Ureter (tissue), 1 donor: ENCODE data around the gene ABHD2. TPM values are rescaled to one million over a fixed set of nuclear protein-coding genes. Genes with fewer than 3 reads are reported as not detected.

Experiments
- DNase-seq: peaks from one replicate; pipeline ENCODE4 v3.0.0-alpha.2; 2020; ENCODE audit warnings: low spot score
- total RNA-seq: library from RNA; stranded (reverse); gene quantifications from one replicate; pipeline ENCODE4 v1.2.4, GENCODE V29; 2023
- donor health status: DM: yes; HTN: yes; CAD: no.

ABHD2 gene
- total RNA-seq, 1 donor from 2014 or later = 134 TPM

GRCh38 chr15:89167267-89168176, 79.3 kb downstream of the ABHD2 start:
- no peak for DNase-seq

DNA sequence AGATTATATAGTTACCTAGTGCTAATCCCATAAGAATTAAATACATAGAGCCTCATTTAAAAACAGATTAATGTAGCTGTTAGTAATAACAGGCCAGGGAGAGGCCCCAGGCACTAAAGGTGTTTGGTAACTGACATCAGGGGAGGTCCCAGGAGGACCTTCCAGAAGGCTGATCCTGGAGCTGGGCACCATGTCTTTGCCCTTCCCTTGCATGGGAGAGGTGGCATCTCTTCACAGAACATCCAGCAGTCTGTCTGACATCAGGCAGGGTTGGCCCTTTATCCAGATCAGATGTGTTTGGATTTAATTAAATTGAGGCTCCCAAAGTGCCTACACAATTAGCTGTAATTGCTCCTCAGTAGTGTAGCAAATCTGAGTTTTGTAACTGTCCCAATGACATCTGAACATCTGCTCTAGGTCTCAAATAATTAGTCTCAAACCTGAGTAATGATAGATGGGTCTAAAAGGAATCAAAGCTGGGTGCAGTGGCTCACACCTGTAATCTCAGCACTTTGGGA, 80.1 kb downstream of the ABHD2 start:
- DNase-seq = no peak

DNA sequence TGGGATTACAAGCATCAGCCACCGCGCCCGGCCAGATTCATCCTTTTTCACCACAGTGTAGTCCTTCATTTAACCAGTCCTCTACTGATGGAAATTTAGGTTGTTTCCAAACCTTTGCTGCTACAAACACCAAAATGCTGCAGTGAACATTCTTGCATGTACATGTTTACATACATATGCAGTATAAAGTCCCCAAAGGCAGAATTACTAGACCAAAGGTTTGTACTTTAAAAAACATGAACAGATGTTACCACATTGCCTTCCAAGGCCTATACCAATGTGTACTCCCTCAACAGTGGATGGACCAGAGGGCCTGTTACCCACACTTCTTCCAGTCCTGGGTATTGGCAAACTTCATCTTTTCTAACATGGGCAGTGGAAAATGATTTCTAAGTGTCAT, 82.1 kb downstream of the ABHD2 start:
- no peak for DNase-seq

DNA sequence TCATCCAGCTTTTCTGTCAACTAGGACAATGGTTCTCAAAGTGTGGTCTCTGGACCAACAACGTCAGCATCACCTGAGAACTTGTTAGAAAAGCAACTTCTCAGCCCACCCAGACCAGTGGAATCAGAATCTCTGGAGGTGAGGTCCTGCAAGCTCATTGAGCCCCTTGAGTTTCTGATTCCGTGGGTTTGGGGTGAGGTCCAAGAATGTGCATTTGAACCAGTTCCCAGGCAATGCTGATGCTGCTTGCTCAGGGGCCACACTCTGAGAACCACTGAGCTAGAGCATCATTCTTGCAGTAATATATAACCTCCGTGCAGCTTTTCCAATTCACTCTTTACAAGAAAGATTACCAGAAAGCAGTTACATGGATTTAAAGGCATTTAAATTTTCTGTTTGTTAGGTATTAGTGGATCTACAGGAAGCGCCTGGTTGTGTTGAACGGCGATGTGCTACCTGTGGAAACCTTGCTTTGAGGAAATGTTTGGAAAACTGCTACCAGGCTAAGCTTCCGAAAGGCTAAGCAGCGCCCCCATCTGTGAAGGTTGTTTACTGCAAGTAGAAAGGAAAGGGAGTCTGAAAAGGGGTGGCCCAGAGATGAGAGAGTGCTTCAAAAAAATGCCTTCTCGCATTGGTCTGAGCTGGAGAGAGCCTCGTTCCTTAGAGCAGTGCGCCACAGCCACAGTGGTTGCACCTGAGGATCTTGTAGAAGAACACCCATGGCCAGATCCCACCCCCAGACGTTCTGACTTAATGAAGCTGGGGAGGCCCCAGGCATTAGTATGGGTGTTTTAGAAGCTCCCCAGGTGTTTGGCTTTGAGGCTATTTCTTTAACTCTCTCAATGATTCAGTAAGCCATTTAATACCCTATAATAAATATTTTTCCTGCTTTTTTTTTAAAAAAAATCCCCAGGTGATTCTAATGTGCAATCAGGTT, 83.1 kb downstream of the ABHD2 start:
- no peak for DNase-seq

- DNase-seq = no peak
Measured at GRCh38 chr15:89172921-89173320, 84.7 kb downstream of the ABHD2 start.

DNA sequence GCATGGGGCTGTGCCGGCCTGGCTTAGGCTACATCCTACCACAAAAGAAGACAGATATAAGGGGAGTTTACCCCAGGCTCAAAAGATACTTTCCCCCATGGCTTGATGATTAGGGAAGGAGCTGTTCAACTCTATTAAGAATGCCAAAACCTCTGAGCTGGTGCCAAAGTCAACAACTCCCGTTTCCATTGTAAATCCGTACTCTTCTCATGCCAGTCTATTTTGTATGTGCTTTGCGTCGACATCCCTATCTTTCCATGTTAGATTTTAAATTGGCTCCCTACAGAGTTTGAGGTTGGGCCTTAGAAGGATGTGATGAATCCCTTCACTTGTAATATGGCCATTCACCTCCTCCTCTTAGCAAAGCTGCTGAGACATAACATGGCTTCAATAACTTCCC, 86.2 kb downstream of the ABHD2 start:
- no peak for DNase-seq

- no peak for DNase-seq
Measured at GRCh38 chr15:89175617-89176191, 87.4 kb downstream of the ABHD2 start.

- no peak for DNase-seq
Measured at GRCh38 chr15:89177116-89177515, 88.9 kb downstream of the ABHD2 start.

DNA sequence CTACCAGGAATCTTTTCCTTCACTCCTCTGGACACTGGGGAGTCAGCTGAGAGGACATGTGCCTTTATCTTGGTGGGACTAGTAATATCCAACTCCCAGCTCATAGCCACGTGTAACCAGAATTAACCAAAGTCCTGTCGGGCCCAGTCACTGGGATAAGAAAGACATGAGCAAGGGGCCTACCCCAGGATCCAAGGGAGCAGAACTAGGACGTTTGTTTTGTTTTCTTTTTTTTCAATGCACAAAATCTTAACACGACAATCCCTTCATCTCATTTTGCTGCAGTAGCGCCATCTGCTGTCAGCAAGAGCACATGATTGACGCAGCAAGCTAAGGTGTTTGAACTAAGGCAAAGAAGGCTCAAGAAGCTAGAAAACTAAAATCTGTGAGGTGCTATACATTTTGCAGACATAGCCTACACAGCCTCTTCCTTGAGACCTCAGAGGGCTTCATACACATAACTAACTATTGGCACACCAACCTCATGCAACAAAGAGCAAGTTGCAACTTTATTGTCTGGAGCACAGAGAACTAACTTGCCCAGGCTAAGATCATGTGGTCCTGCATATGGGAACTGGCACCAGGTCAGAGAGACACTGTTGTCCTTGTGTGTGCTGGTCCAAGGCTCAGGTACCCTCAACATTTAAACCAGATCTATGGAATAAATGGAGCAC, 89.5 kb downstream of the ABHD2 start:
- DNase-seq = peak; percentile 62

DNA sequence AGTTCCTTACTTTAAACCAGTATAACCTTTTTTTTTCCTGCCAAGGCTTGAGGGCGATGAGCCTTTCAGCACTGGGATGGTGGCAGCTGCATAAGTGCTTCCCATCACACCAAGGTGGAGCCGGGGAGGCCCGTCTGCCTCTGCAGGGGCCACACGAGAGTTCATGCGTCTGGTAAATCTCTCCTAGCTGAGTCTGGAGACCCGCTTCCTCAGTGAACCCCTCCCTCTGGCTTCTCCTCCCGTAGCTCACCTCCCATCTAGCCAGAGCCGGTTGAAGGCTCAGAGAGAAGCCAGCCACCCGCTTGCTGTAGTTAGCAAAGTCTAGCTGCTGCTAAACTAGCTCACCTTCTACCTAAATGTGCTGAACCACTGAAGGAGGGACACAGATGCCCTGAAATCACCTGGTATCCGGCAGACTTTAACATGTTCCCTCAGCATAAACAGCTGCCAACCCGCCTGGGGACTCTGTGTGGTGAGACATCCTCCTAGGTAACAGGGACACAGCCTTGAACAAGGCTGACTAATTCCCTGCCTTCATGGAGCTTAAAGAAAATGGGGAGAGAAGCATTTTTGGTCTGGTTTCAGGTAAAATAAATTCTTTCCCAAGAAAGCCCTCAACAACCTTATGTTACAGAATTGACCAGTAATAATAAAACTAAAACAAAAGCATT, 90.2 kb downstream of the ABHD2 start:
- DNase-seq = peak; percentile 25

GRCh38 chr15:89179966-89180875, 92.0 kb downstream of the ABHD2 start:
- no peak for DNase-seq

DNA sequence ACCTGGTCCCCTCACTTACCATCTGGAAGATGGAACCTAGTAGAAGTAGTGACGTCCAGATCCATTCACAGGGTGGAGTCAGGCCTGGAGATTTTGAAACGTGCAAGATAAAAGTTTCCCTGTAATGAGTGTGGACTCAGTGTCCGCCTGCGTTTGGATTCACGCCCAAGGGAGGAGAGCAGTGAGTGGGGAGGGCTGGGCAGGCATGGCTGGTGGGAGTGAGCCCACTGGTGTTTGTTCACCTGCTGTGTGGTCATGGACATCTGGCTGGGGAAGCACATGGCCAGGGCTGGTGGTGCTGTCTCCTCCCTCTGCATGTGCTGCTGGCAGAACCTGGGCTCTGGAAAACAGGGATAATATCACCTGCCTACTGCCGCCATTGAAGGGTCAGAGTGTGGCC, 96.1 kb downstream of the ABHD2 start:
- DNase-seq = no peak

GRCh38 chr15:89184886-89185526, 96.8 kb downstream of the ABHD2 start:
- no peak for DNase-seq

GRCh38 chr15:89186803-89187202, 98.5 kb downstream of the ABHD2 start:
- no peak for DNase-seq

DNA sequence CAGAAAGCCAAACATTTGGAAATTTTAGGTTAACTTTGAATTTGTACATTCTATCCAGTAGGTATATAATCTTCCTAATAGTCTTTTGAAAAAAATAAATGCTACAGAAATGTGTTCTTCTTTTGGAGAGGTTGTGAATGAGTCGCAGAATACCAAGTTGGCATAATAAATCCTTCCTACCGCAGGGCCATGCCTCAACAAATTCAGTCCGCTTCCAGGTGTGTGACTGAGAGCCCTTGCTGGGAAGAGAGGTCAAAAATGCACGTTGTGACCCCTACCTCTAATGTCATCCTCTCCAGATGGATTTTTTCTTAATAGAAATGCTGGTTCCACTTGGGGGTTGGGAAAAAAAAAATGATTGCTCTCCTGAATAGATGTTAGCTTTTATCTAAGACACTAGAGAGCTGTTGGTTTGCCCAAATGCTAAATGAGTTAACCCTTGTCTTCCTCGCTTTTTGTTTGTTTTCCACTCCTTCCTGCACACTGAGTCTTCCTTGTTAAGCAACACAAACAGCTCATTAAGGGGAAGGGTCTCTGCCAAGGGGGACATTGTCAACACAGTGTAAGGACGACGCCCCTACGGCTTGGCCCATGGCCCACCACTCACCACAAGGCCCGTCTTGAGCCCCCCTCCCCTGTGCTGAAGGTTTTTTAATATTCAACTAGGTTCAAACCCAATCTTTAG, 99.2 kb downstream of the ABHD2 start:
- DNase-seq = no peak

- no peak for DNase-seq
Measured at GRCh38 chr15:89187986-89188514, 99.8 kb downstream of the ABHD2 start.

GRCh38 chr15:89192136-89192535, 103.9 kb downstream of the ABHD2 start:
- no peak for DNase-seq

DNA sequence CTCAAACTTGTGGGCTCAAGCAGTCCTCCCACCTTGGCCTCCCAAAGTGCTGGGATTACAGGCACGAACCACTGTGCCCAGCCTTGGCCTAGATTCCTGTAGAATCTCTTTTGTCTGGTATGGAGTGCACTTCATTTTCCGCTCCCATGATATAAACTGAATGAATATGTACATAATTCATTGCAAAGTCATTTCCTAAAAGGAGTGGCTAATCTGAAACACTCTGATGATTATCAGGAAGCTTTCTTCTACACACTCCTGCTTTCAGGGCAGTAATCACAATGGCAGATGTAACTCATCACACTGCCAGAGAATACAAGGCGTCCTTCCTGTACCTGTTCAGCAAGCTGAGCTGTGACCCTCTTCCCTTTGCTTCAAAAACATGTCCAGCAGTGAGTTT, 104.5 kb downstream of the ABHD2 start:
- no peak for DNase-seq
